T-helper 2 cell (primary cell): ENCODE measurements around the gene MYO1B.
A peak's percentile ranks its signal among the peaks of the same experiment; 100 is the strongest.

Experiments
- DNase-seq, 5 experiments: peaks; one replicate each; pipeline versions ENCODE4 v3.0.0 to v3.0.0-alpha.2; 2012 to 2022

Gene MYO1B

GRCh38 chr2:191226196-191226595 is 19.0 kb upstream of the MYO1B start:
- no peak for DNase-seq

- no peak for DNase-seq
Observed at GRCh38 chr2:191228333-191228732, 16.9 kb upstream of the MYO1B start.

- no peak for DNase-seq
Observed at GRCh38 chr2:191228861-191229260, 16.3 kb upstream of the MYO1B start.

GRCh38 chr2:191230174-191230573 is 15.0 kb upstream of the MYO1B start:
- no peak for DNase-seq

- DNase-seq = no peak
Observed at GRCh38 chr2:191231995-191232394, 13.2 kb upstream of the MYO1B start.

GRCh38 chr2:191233533-191233932 is 11.7 kb upstream of the MYO1B start:
- no peak for DNase-seq

- no peak for DNase-seq
Observed at GRCh38 chr2:191234376-191234775, 10.8 kb upstream of the MYO1B start.

GRCh38 chr2:191240871-191241270 is 4.3 kb upstream of the MYO1B start:
- no peak for DNase-seq

GRCh38 chr2:191241418-191241817 is 3.8 kb upstream of the MYO1B start:
- no peak for DNase-seq

- no peak for DNase-seq
Observed at GRCh38 chr2:191243154-191243553, 2.0 kb upstream of the MYO1B start.

GRCh38 chr2:191244350-191244749 is 854 bp upstream of the MYO1B start:
- DNase-seq = no peak

- peak in 3 of 5 experiments; percentile 3 to 17 (median 4) for DNase-seq
Observed at GRCh38 chr2:191245869-191246531, 796 bp downstream of the MYO1B start.

- no peak for DNase-seq
Observed at GRCh38 chr2:191246820-191247380, 1.7 kb downstream of the MYO1B start.

- DNase-seq = no peak
Observed at GRCh38 chr2:191247381-191248057, 2.3 kb downstream of the MYO1B start.

- DNase-seq = no peak
Observed at GRCh38 chr2:191249156-191249813, 4.1 kb downstream of the MYO1B start.

GRCh38 chr2:191250400-191250799 is 5.2 kb downstream of the MYO1B start:
- no peak for DNase-seq

GRCh38 chr2:191250986-191251385 is 5.8 kb downstream of the MYO1B start:
- no peak for DNase-seq

GRCh38 chr2:191252699-191253098 is 7.5 kb downstream of the MYO1B start:
- DNase-seq = no peak

- DNase-seq = no peak
Observed at GRCh38 chr2:191253476-191253875, 8.3 kb downstream of the MYO1B start.

GRCh38 chr2:191255271-191255670 is 10.1 kb downstream of the MYO1B start:
- no peak for DNase-seq

- no peak for DNase-seq
Observed at GRCh38 chr2:191255756-191256312, 10.6 kb downstream of the MYO1B start.

GRCh38 chr2:191257934-191258333 is 12.7 kb downstream of the MYO1B start:
- DNase-seq = no peak

- no peak for DNase-seq
Observed at GRCh38 chr2:191258996-191259395, 13.8 kb downstream of the MYO1B start.
